ENCODE data around the gene CNTROB.

Gene CNTROB

DNA sequence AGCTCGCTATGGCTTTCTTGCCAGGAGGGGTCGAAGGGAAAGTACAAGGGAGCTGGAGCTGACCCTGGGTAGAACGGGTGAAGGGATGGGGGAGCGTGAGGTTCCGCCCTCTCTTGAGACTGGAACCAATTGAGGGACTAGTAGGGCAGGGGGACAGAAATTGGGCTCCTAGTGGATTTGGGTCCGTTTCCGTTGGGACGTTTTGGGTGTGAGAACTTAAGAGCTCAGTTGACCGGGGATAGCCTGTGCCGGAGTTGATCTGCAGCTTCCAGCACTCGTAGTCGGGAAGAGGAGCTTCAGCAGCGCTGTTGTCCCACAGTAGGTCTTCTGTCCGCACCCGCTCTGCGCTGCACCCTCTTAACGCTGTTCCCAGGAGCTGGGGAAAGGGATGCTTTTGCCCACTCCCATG, 481 bp downstream of the CNTROB start (continued):
- no peak for TF ChIP-seq ZSCAN5A (tag by site-specific recombination; IDR thresholded peaks at IDR 0.05)
- TF ChIP-seq ELK4 (IDR thresholded peaks at IDR 0.05; ENCODE audit: borderline replicate concordance, low read depth, low read length), result no peak
- TF ChIP-seq YY2 (tag by site-specific recombination; IDR thresholded peaks at IDR 0.05), result 0 out of 2 replicates have a peak, but pooled peaks have one; percentile 0
- TF ChIP-seq ZNF585B (tag by site-specific recombination; IDR thresholded peaks at IDR 0.05), result no peak
- no peak for TF ChIP-seq ZNF121 (tag by site-specific recombination; IDR thresholded peaks at IDR 0.05)
- no peak for TF ChIP-seq ATF2 (tag by site-specific recombination; IDR thresholded peaks at IDR 0.05; ENCODE audit: low read depth)
- no peak for TF ChIP-seq ZNF623 (tag by site-specific recombination; IDR thresholded peaks at IDR 0.05)
- TF ChIP-seq ZSCAN23 (tag by site-specific recombination; IDR thresholded peaks at IDR 0.05), result no peak
- TF ChIP-seq HOXA7 (CRISPR knock-in tag; IDR thresholded peaks at IDR 0.05; ENCODE audit: borderline replicate concordance), result no peak
- no peak for TF ChIP-seq OSR2 (tag by site-specific recombination; IDR thresholded peaks at IDR 0.05)
- no peak for TF ChIP-seq OVOL3 (tag by site-specific recombination; IDR thresholded peaks at IDR 0.05)
- no peak for TF ChIP-seq ZEB2 (tag by site-specific recombination; IDR thresholded peaks at IDR 0.05)
- TF ChIP-seq HOXC10 (CRISPR knock-in tag; IDR thresholded peaks at IDR 0.05), result no peak
- TF ChIP-seq, protein P1, sequence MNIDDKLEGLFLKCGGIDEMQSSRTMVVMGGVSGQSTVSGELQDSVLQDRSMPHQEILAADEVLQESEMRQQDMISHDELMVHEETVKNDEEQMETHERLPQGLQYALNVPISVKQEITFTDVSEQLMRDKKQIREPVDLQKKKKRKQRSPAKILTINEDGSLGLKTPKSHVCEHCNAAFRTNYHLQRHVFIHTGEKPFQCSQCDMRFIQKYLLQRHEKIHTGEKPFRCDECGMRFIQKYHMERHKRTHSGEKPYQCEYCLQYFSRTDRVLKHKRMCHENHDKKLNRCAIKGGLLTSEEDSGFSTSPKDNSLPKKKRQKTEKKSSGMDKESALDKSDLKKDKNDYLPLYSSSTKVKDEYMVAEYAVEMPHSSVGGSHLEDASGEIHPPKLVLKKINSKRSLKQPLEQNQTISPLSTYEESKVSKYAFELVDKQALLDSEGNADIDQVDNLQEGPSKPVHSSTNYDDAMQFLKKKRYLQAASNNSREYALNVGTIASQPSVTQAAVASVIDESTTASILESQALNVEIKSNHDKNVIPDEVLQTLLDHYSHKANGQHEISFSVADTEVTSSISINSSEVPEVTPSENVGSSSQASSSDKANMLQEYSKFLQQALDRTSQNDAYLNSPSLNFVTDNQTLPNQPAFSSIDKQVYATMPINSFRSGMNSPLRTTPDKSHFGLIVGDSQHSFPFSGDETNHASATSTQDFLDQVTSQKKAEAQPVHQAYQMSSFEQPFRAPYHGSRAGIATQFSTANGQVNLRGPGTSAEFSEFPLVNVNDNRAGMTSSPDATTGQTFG (tag by site-specific recombination; IDR thresholded peaks at IDR 0.05; ENCODE audit: borderline replicate concordance), result no peak
- no peak for TF ChIP-seq ZNF473 (tag by site-specific recombination; IDR thresholded peaks at IDR 0.05)
- no peak for TF ChIP-seq ZNF354C (tag by site-specific recombination; IDR thresholded peaks at IDR 0.05; ENCODE audit: borderline replicate concordance, low read depth)
- TF ChIP-seq ZBTB48 (tag by site-specific recombination; IDR thresholded peaks at IDR 0.05), result peak; percentile 78
- TF ChIP-seq ZNF211 (tag by site-specific recombination; IDR thresholded peaks at IDR 0.05; ENCODE audit: low read depth), result no peak
- TF ChIP-seq ZNF404 (tag by site-specific recombination; IDR thresholded peaks at IDR 0.05), result no peak
- no peak for TF ChIP-seq ZNF394 (tag by site-specific recombination; IDR thresholded peaks at IDR 0.05; ENCODE audit: borderline replicate concordance)
- no peak for TF ChIP-seq ZNF654 (tag by site-specific recombination; IDR thresholded peaks at IDR 0.05; ENCODE audit: low read depth)
- TF ChIP-seq ZNF416 (tag by site-specific recombination; IDR thresholded peaks at IDR 0.05), result no peak
- no peak for TF ChIP-seq REPIN1 (tag by site-specific recombination; IDR thresholded peaks at IDR 0.05; ENCODE audit: low read depth)
- TF ChIP-seq ZNF707 (tag by site-specific recombination; IDR thresholded peaks at IDR 0.05), result no peak
- no peak for TF ChIP-seq ZNF324 (tag by site-specific recombination; IDR thresholded peaks at IDR 0.05)
- TF ChIP-seq TRIM28 (IDR thresholded peaks at IDR 0.05; ENCODE audit: borderline replicate concordance, low read length), result no peak
- no peak for TF ChIP-seq ZNF175 (tag by site-specific recombination; IDR thresholded peaks at IDR 0.05)
- no peak for TF ChIP-seq ZNF670 (tag by site-specific recombination; IDR thresholded peaks at IDR 0.05; ENCODE audit: low read depth)
- no peak for TF ChIP-seq ZNF37A (tag by site-specific recombination; IDR thresholded peaks at IDR 0.05)
- TF ChIP-seq KLF16 (tag by site-specific recombination; IDR thresholded peaks at IDR 0.05), result no peak
- no peak for TF ChIP-seq ZNF48 (tag by site-specific recombination; IDR thresholded peaks at IDR 0.05)
- no peak for TF ChIP-seq MZF1 (tag by site-specific recombination; IDR thresholded peaks at IDR 0.05; ENCODE audit: borderline replicate concordance)
- no peak for TF ChIP-seq ZBTB8A (tag by site-specific recombination; IDR thresholded peaks at IDR 0.05)
- TF ChIP-seq SP7 (tag by site-specific recombination; IDR thresholded peaks at IDR 0.05), result no peak
- 0 out of 2 replicates have a peak, but pooled peaks have one; percentile 9 for TF ChIP-seq KLF1 (tag by site-specific recombination; IDR thresholded peaks at IDR 0.05)
- TF ChIP-seq PATZ1 (tag by site-specific recombination; IDR thresholded peaks at IDR 0.05), result 0 out of 2 replicates have a peak, but pooled peaks have one; percentile 40

Measured in HEK293 (cell line).